Pons (tissue), 1 donor: ENCODE measurements around the gene IDH3A.
"Not testable (repeated sequence)": the region's sequence is repeated elsewhere in the genome, so short reads cannot be mapped to it uniquely, and the experiment has no call there.

Experiments used
- DNase-seq: peaks from one replicate; pipeline ENCODE4 v3.0.0-alpha.2; 2016; ENCODE audit warnings: low spot score

The IDH3A gene

DNA sequence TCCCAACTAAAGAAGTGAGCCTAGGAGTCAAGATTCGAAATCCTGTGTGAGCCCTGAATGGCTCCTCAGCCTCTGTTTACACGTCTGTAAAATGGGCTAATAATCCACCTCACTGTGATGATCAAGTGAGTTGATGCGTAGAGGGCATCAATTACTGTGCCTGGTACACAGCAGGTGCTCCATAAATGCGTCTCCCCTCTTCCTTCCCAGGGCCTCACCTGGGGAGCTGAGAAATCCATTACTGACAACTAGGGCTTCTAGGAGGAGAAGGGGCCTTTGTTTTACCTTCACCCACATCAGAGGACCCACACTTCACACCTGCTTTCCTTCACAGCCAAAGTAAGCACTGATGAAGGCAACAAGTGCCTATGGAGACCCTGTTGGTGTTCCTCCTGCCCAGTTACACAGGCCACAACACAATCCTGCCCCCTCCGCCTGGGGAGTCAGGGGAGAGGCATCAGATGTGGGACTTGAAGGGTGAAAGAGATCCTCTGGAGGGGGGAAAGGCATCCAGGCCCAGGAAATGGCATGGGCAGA lies 19.3 kb upstream of the IDH3A start:
- no peak for DNase-seq

DNA sequence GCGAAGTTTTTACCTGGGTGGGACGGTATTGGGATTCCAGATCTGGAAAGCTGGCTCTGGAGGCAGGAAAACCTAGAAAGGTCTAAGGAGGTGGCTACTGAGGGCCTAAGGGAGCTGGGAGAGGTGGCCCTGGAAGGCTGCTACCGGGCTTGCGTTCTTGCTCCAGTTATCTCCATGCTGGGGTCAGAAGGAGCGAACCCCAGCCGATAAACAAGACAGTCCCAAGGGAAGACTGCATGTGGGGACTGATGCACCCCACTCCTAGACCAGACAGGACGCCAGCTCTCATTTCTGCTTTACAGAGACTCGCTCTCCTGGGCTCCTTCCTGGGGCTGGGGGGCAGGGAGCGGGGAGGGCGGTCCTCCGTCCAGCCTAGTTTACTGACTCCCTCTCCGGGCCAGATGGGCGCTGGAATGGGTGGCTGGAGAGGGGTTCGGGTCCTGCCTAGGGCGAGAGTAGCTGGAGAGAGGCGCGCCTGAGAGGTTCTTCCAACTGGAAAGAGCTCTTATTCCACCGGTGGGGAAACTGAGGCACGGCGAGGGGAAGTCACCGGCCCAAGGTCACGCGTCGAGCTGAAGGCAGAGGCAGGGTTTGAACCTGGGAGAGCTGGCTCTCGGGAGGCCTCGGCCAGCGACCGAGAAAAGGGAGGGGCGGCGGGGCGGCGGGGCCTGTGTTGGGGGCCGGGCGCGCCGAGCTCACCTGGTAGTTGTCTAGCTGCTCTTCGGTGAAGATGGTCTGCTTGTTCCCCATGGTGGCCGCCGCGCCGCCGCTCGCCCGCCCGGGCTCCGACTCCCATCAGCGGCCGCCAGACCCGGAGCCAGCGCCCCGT lies 18.5 kb upstream of the IDH3A start:
- DNase-seq = no peak

DNA sequence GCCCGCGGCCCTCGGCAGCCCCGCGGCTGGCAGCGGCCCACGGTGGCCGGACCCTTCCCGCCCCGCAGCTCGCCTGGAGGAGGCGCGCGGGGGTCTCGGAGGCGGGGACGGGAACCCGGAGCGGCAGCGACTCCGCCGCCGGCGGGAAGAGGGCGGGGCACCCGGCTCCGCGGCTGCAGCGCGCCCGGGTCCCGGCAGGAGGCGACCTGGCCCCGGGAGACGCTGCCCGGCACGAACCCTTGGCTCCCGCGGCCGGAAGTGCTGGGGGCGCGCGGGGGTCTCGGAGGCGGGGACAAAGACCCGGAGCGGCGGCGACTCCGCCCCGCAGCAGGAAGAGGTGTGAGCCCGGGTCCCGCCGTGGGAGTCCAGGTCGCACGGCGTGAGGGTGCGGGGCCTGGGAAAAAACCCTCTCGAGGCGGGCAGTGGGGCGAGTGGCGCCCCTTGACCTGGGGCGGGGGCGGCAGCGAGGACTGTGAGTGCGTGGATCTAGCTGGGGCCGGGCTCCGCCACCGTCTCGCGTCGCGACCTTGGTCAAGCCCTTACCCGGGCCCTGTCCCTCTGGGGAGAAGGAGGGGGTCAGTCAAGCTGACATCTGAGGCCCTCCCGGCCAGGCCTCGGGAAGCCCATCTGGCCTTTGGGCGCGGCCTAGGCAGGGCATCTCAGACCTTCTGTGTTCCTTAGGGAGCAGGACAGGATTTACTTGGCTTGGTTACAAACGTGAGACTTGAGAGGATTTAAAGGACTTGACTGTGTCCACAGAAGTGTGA lies 17.7 kb upstream of the IDH3A start, which contains the start of gene CIB2:
CIB2 (minus strand) TSS at position 151 of the 767 bp plus-strand sequence. CDS start 230 bp downstream, outside the sequence.
- DNase-seq = peak; percentile 17

DNA sequence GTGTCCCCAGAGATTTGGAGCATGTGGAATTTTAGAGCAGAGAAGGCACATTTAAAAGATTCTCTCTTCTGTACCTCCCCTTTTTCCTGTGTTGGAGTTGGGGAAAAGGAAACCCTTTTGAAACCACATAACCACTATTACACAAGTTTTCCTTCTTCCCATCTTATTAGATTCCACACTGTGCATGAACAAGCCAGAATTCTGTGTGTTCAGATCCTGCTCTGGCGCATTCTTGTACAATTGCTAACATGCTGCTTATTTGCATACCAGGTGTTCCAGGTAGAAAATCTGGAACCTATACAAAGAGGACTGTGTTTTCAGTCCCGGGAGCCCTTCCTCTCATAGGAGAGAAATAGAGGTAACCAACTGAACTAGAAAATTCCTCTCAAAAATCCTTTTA lies 15.4 kb upstream of the IDH3A start:
- no peak for DNase-seq

DNA sequence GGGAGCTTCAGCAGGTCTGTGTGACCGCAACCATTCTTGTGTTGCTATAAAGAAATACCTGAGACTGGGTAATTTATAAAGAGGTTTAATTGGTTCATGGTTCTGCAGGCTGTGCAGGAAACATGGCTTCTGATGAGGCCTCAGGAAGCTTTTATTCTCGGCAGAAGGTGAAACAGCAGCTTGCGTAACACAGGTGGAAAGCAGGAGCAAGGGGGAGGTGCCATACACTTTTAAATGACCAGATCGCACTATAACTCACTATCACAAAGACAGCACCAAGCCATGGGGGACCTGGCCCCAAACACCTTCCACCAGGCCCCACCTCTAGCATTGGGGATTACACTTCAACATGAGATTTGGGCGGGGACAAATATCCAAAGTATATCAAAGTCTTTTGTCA lies 9.6 kb upstream of the IDH3A start:
- no peak for DNase-seq

DNA sequence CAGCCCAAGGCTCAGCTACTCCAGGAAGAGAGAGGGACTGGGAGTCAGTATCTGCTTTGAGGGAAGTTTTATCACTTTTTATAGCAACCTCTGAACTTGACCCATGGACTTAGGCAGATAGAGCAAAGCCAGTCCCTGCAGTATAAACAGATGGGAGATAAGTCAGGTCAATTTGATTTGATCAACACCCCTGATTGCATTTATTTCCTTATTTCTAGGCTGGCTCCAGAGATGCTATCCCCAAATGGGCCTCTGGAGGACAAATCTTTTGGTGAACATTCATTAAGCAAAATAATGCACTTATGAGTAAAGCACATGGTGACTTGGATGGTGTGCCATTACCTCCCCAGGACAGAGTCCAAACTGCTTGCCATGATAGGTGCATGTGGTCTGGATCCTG lies 8.9 kb upstream of the IDH3A start:
- no peak for DNase-seq

DNA sequence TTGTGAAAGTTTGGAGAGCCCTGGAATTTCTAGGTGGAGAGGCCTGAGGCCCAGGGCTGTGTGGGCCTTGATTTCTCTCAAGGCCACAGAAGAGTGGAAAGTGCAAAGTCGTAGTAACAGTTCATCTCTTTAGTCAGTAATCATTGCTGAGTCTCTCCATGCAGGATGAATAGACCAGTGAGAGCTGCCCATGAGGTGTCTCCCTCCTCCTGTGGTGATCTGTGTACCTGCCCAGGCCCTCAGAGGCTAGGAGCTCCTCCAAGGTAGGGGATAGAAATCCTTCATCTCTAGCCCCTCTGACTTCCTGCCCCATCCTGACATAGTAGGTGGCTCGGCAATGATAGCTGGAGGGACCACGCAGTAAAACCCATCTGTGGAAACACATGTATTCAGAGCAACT lies 6.8 kb upstream of the IDH3A start:
- no peak for DNase-seq

DNA sequence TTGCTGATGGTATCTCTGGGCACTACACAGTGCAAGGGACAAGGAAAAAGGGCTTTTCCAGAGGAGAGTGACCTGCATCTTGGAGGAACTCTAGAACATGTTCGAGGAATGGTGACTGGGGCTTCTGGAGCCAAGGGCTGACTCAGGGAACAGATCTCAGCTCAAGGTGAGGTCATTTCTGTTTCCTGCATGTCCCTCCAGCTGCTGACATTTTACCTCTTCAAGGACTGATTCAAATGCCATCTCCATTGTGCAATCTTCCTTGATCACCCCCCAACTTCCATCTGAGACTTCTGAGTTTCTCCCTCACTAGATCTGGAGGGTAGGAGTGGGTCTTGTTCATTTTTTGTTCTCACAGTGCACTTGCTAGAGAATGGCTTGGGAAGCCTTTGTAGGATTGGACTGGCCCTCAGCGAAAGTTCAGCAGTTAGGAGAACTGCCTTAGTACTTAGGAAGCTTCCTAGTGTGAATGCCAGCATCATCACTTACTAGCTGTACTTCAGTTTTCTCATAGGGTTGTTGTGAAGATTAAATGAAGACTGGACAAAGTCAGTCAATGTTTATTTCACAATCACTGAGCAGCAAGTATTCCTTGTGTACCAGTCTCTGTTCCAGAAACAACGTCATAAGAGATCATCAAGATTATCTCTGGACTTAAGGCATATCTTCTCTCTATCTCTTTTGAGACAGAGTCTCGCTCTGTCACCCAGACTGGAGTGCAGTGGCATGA lies 2.6 kb upstream of the IDH3A start:
- DNase-seq = no peak

DNA sequence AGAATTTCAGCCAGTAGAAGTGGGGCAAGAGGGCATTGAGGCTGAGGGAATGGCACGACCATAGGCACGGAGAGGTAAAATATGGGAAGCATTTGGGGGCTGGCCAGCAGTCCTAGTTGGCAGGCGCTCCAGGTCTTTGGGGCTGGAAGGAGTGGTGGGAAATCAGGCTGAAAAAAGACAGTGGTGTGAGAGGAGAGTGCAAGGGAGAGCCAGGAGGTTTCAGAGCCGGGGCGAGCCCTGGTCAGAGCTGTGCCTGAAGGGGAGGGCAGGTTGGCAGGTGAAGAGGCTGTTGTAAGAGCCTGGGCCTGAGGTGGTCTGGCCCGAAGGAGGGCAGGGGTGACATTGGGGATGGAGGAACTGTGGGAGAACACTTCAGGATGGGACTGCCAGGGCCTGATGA lies 1.6 kb upstream of the IDH3A start:
- DNase-seq = no peak

DNA sequence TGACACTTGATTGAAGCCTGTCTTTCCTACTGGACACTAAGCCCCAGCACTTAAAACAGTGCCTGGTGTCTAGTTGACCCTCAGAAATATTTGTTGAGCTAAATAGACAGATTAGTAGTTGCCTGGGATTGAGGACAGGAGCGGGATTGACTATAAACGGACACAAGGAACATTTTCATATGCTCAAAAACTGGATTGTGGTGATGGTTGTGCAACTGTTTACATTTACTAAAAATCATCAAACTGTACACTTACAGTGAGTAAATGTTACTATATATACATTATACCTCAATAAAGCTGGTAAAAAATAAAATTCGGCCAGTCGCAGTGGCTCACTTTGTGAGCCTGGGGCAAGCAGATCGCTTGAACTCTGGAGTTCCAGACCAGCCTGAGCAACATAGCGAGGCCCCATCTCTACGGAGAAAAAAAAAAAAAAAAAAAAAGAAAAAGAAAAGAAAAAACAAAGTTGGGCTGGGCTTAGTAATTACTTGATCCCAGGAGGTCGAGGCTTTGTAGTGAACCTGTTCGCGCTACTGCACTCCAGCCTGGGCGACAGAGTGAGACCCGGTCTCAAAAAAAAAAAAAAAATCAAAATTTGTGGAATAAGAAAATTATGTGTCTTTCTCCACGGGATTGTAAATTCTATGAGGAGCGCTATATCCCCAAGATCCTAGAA lies 632 bp upstream of the IDH3A start:
- DNase-seq = no peak

DNA sequence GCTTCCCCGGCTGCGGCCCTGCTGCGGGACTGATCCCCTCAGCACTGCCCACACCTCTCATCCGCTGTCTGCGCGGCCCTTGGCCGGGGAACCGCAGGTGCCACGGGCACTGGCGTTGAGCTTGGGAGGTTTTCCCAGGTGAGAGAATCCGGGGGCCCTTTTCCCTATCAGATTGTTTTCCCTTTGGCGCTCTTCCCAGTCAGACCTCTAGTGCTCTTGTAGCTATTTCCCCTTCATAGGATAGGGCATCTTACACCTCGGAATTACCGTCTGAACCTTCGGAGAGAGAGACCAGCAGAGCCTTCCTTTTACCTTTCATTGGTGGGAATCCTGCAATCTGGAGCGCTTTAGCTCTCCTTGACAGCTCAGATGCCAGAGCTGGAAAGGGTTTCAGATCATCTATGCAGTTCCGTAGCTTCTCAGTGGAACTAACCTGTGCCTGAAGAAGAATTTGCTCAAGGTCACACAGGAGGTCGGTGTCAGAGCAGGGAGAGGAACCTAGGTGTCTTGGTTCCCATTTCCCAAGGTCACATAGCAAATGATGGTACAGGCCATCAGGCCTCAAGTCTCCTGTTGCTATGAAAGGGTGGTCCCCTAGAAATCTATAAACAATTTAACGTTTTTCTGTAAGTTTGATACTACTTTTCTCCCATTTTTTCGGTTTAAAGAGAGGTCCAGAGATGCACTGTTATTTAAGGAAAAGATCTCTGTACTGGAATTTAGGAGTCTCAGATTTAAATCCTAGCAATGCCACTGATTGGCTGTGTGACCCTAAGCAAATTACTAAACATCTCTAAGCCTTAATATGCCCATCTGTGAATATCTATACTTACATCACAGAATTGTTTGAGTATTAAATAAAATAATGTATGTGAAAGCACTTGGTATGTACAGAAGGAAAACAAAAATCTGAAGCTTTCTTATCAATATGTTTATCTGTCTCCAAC lies 916 bp downstream of the IDH3A start:
- peak; percentile 37 for DNase-seq

DNA sequence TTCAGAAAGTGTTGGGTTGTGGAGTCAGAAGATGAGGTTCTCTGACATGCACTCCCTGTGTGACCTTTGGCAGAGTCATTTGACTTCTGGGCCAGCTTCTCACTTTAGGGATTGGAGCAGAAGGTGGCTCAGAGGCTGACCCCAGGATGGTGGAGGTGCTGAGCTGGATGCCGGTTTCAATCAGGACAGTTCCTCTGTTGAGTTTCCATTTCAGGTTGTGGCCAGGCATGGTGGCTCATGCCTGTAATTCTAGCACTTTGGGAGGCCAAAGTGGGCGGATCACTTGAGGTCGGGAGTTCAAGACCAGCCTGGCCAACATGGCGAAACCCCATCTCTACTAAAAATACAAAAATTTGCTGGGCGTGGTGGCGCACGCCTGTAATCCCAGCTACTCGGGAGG lies 1.9 kb downstream of the IDH3A start:
- not testable (repeated sequence) for DNase-seq

DNA sequence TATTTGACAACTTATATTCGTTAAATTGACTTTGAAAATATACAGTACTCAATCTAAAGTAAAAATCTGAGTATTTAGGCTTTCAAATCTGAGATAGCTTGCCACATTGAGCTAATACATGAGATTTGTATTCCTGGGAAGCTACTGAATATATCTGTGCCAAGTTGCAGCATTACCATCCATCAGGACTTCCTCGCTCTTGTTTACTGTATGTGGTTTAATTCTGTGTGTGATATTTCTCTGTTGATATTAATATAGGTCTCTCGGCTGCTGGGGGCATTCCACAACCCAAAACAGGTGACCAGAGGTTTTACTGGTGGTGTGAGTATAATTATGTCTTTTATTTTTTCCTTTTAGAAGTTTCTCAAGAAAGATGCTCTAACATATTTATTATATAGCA lies 5.8 kb downstream of the IDH3A start:
- no peak for DNase-seq

DNA sequence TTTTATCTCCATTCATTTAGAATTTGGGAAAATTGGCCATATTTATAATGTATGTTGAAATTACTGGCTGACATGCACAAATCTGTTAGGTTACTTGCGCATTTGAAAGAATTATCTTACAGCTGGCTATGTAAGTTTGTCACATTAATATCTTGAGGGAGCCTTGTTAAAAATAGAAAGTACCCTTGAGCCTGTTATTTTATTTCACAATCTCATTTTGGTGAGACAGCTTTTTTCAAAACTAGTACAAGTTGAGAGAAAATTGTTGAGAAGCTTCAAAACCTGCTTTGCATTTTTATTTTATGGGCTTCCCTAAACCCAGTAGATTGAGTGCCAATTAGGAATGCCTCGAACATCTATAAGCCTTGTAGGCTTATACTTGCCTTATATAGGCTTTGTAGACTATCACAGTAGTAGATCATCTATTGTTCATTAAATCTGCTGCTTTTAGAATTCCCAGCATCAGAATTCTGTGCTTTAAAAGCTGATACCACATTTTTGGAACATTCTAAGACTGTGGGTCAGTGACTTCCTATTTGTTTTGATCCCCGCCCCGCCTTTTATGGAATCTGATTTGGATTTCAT lies 6.3 kb downstream of the IDH3A start:
- no peak for DNase-seq

DNA sequence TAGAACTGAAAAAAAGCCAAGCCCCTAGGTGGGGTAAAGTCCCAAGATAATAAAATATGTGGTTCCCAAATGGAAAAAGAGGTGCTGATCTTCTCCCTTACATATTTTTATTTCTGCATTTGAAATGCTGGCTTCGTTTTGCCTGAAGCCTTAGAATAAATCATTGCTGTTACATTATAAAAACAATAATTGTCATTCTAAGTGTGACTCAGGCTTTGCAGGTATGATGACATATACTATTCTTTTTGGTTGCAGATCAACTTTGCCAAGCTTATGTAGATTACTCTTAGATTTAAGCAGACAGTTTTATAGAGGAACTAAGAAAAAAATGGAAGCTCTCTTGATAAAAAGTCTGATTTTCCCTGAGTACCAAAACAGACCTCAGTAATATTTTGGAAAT lies 7.5 kb downstream of the IDH3A start:
- no peak for DNase-seq

DNA sequence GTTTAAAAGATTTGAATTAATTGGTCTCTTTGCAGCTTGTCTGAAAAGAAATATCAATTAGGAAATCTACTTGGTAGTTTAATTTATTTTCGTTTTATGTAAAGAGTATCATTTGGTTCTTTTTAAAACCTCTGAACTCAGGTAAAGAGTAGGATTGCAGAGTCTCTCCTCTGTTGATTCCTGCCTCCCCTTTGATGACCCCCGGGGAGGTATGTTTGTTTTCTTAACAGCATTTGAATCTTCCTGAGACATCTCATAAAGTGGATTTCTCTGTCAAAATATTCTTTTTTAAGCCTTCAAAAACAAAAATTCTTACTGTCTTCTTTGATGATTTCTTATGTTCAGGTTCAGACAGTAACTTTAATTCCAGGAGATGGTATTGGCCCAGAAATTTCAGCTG lies 8.0 kb downstream of the IDH3A start:
- DNase-seq = no peak

DNA sequence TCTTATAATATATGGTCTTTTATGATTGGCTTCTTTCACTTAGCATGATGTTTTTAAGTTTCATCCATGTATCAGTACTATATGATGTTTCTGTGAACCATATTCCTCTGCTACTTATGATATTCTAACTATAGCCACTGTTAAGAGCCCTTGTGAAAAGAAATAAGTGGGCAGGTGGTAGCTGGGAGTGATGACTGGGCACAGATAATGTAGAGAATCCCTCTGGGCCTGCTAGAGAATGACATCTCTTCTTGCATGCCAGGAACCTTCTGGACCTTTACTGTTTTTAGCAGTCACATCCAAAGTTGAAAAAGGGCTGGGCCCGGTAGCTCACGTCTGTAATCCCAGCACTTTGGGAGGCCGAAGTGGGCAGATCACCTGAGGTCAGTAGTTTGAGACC lies 10.2 kb downstream of the IDH3A start:
- no peak for DNase-seq

DNA sequence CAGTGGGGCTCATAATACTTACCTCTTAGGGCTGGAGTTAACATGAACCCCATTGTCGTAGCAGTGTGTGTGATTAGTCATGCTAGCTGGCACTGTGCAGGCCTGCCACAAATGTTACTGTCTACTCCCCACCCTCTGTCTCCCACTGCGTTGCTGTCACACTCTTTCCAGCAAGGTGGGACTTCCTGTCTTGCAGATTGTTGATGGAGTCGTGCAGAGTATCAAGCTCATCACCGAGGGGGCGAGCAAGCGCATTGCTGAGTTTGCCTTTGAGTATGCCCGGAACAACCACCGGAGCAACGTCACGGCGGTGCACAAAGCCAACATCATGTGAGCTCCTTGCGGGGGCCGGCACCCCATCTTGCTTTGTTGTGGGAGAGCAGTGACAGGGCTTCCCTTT lies 12.9 kb downstream of the IDH3A start:
- DNase-seq = peak; percentile 30

DNA sequence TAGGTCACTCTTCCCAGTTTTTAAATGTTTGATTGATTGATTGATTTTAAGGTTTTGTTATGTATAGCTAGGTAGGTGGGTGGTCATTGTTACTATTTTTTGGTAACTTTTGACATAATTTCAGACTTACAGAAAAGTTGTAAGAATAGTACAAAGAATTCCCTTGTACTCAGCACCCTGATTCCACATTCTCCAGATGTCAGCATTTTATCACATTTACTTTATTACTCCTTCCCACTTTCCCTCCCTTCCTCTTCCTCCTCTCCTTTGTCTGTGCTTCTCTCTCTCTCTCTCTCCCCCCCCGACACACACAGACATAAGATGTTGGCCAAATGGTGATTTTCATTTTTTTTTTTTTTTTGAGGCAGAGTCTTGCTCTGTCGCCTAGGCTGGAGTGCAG lies 14.8 kb downstream of the IDH3A start:
- DNase-seq = no peak

DNA sequence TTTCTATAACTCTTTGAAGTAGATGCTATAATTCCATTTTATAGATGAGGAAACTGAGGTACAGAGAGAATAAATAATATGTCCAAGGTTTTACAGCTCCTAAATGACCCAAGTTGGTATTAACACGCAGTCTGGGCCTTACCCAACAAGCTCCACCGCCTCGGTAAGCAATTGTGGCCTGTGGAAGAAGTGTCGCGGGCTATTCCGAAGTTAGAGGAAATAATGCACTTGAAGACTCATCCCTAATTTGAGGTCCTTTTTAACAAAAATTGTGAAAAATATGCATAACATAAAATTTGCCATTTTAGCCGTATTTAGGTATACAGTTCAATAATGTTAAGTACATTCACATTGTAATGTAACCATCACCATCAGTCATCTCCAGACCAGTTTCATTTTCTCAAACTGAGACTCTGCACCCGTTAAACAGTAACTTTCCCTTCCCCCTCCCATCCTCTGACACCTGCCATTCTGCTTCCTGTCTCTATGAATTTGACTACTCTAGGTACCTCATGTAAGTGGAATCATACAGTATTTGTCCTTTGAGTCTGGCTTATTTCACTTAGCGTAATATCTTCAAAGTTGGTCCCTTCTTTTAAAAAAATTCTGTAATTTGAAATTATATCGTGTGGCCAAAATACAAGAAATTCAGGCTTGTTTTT lies 18.2 kb downstream of the IDH3A start:
- DNase-seq = no peak
